GM19099 (cell line): ENCODE results near the gene GRID2.

ENCODE experiments used
- POLR2A ChIP-seq: IDR thresholded peaks from 3 replicates; pipeline ENCODE4 v1.6.1; 2011; ENCODE audit warnings: low read depth; ENCODE audit not compliant: insufficient read length; ENCODE audit errors: extremely low read depth

GRID2 gene

GRCh38 chr4:92514627-92515026, 210.9 kb downstream of the GRID2 start:
- TF ChIP-seq POLR2A, result no peak

GRCh38 chr4:92516450-92516849, 212.7 kb downstream of the GRID2 start:
- TF ChIP-seq POLR2A, result no peak

GRCh38 chr4:92519727-92520126, 216.0 kb downstream of the GRID2 start:
- TF ChIP-seq POLR2A, result no peak

DNA sequence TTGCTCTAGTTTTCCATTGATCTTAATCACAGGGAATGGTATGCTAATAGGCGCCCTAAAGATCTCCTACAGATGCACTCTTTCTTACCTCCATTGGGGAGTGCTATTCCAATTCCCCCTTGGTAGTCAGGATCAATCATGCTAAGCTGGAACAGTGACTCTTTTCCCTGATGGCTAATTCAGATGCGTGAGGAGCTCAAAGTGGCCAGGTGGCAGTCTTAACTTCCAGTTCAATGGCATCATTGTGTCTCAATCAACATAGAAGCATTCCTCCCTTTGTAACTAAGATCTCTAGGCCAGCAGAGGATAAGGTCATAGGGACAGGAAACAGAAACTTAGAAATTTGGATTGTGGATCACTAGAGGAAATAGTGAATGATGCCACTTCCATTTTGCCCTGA, 216.8 kb downstream of the GRID2 start:
- TF ChIP-seq POLR2A, result no peak

DNA sequence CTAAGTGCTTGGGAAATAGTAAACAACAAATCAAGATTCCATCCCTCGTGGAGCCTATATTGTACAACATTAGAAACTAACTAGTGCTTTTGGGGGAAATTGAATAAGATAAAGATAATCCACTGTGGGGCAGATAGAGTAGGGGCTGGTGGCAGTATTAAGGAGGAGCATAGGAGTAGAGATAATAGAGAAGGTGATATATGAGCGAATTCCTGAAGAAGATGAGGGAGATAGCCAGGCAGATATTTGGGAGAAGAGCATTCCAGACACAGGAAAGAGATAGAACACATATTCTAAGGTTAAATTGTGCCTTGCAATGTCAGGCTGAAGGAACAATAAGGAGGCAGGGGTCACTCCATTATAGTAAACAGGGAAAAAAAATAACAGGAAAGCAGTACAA, 218.2 kb downstream of the GRID2 start:
- no peak for TF ChIP-seq POLR2A

DNA sequence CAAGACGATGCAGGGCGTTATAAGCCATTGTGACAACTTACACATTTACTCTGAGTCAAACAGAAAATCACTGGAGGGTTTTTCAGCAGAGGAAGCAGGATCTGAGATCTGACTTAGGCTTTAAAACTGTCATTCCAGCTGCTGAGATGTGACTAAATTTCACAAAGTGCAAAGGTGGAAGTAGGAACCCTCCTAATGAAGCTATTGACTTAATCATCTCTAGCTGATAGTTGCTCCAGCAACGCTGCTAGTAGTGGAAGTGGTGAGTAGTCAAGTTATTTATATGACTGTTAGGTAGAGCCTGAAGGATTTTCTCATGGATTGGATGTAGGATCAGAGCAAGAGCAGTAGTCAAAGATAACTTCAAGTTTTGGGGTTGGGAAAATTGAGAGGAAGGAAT, 218.6 kb downstream of the GRID2 start:
- no peak for TF ChIP-seq POLR2A

GRCh38 chr4:92524131-92524530, 220.4 kb downstream of the GRID2 start:
- no peak for TF ChIP-seq POLR2A

DNA sequence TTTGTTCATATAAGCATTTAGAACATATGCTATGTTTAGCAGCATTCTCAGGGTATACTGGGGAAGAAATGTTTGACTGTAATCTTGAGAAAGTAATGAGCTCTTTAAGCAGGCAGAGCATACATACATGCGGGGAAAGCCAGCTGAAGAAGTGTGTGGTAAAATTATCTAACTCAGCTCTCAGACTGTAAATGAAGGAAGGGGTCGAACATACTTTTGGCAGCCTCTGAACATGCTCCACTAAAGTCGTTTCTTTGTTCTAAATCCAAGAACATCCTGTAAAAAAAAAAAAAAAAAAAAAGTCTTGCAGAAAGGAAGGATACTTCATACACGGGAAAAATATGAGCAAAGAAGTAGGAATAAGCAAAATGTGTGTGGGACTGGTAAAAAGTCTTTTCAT, 224.8 kb downstream of the GRID2 start:
- TF ChIP-seq POLR2A, result no peak

DNA sequence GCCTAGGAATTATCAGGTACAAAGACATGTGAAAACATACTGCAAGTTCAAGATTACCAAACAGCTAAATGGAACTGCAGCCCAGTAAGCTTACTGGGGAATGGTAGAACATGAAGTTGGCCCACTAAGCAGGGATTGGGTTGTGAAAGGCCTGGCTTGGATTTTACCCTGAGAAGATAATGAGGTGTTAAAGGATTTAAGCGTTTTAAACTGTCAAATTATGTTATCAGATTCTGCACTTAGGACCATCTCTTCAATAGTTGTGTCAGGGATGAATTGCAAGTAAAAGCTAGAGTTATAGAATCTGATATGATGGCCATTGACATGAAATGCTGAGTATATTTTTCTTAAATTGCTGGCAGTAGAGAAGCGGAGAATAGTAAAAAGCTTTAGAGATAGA, 225.7 kb downstream of the GRID2 start:
- TF ChIP-seq POLR2A, result no peak

DNA sequence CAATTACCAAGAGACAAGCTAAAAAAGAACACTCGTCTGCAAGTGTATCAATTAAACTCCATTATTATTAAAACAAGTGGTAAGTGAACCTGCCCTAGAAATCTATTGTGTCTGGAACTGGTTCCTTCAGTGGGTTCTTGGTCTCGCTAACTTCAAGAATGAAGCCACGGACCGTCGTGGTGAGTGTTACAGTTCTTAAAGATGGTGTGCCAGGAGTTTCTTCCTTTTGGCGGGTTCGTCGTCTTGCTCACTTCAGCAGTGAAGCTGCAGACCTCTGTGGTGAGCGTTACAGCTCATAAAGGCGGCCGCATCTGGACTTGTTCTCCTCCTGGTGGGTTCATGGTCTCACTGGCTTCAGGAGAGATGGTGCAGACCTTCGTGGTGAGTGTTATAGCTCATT, 231.8 kb downstream of the GRID2 start:
- no peak for TF ChIP-seq POLR2A

DNA sequence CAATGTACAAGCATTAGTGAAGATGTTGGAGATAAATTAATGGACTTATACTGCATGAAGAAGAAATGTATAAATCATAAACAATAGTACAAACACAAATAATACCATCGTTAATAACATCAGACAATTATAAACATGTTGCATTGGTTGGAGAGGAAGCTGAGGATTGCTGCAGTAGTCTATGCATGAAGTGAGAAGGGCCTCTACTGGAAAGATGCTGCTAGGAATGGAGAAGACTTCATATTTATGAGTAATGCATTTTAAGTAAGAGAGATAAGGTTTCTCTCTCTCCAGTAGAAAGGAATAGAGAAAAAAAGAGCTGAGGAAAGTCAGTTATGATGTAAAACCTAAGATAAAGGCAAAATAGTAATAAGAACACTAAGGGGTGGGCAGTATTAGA, 247.8 kb downstream of the GRID2 start:
- TF ChIP-seq POLR2A, result no peak

DNA sequence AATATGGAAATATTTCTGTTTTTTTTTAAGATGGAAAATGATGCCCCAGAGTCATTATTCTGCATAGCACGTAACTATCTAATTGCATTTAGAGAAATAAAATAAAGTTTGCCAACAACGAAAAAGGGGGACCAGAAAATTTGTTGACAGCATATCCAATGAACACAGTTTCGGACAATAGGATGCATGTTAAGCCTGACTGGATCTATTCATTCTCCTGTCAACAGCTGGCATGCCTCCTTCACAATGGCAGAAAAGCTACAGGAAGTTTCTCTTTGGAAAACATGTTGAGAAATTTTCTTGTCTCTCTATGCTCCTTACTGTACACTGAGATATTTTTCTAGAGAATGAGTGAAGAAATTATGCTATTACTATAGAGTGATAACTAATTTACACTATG, 262.5 kb downstream of the GRID2 start:
- no peak for TF ChIP-seq POLR2A

DNA sequence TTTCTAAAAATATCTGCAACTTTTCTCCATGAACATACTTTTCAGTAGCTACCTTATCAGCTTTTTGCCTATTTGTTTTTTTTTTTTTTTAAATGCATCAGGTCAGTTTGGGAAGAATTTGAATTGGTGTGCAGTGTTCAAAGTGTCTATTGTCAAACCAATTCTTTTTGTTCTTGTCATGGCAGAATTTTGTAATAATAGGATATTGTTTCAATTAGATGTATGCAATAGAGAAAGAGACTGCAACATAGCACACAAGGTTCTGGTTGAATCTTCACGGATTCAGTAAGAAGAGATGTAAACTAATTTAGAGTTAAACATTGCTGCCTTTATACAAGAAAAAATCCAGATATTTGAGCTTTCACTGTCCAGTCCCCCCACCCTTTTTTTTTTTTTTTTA, 277.1 kb downstream of the GRID2 start:
- TF ChIP-seq POLR2A, result no peak

- TF ChIP-seq POLR2A, result no peak
Measured at GRCh38 chr4:92599044-92599443, 295.3 kb downstream of the GRID2 start.

GRCh38 chr4:92600638-92601037, 296.9 kb downstream of the GRID2 start:
- TF ChIP-seq POLR2A, result no peak

DNA sequence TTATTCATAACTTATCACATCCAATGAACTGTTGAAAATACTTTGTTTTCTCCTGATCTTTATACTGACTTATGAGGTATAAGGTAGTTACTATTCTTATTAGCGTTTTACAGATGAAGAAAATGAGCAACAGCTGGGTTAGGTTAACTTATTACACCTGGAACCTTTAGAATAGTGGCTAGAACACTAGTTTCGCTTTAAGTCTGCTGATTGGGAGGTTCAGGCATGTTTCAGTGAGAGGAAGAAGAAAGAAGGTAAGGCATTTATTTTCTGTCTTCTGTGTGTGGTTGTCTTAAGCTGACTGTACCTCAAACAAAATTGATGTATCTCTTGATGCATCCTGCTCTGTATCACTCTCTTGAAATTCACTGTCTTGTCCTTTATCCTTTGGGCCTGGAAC, 302.5 kb downstream of the GRID2 start:
- no peak for TF ChIP-seq POLR2A

- TF ChIP-seq POLR2A, result no peak
Measured at GRCh38 chr4:92615049-92615448, 311.3 kb downstream of the GRID2 start.

DNA sequence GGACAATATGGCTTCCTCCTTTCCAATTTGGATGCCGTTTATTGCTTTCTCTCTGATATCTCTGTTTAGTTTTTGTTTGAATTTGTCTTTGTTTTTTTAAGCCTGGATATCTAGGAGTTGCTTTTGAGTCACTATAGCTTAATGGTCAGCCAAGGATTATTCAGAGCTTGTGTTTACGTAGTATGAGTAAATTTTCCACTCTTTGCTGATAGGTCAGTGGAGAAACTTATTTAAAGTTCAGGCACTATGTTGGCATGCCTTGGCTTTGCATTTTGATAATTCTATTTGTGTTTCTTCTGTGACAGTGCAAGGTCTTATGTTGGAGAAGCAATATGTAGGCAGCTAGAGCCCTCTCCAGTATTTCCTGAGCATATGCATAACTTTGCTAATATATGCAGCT, 315.2 kb downstream of the GRID2 start:
- no peak for TF ChIP-seq POLR2A
